Left cardiac atrium (tissue), 4 donors: ENCODE data around the gene COX6B1. TPM values are rescaled to one million over a fixed set of nuclear protein-coding genes. Genes with fewer than 3 reads are reported as not detected.
"Not testable (repeated sequence)": the region's sequence is repeated elsewhere in the genome, so short reads cannot be mapped to it uniquely, and the experiment has no call there.

ENCODE experiments used
- ATAC-seq, 2 donors: fragments of 200-7000 bp; cut with Tn5 transposase; one replicate each; pipeline ENCODE4 v1.9.1; 2020; ENCODE audit warnings: mild to moderate bottlenecking in 2 of 2, moderate library complexity in 2 of 2
- DNase-seq: peaks from one replicate; pipeline ENCODE4 v3.0.0-alpha.2; 2020
- intact Hi-C, 2 donors: fragments of 100-400 bp; cut with DNase I; formaldehyde crosslinking; loops; one replicate each; pipeline versions ENCODE4 v1.14.1 to v1.15.1; 2022 to 2023
- total RNA-seq, 2 donors: library from RNA; stranded (reverse); fragmentation: NEBNext Ultra II Directional; extraction: Animal tissue kit (Norgen Biotek cat#: 25700); gene quantifications; one replicate each; pipeline ENCODE4 v1.2.1, GENCODE V29; 2021
- donor health status: DM: no; HTN: yes; CAD: no.
- donor health status: DM: no; HTN: yes; CAD: no; lungs with severe emphysema.
- donor health status: DM: yes; HTN: yes; CAD: no.
- donor health status: Dilated cardiomyopathy.

COX6B1 gene
- total RNA-seq, 2 donors from 2014 or later, result 934 to 1,059 TPM

- ATAC-seq (no peak), DNase-seq (no peak)
- intact Hi-C loops, result no loop called here
Observed at GRCh38 chr19:35656700-35657099, 8.6 kb downstream of the COX6B1 start.

DNA sequence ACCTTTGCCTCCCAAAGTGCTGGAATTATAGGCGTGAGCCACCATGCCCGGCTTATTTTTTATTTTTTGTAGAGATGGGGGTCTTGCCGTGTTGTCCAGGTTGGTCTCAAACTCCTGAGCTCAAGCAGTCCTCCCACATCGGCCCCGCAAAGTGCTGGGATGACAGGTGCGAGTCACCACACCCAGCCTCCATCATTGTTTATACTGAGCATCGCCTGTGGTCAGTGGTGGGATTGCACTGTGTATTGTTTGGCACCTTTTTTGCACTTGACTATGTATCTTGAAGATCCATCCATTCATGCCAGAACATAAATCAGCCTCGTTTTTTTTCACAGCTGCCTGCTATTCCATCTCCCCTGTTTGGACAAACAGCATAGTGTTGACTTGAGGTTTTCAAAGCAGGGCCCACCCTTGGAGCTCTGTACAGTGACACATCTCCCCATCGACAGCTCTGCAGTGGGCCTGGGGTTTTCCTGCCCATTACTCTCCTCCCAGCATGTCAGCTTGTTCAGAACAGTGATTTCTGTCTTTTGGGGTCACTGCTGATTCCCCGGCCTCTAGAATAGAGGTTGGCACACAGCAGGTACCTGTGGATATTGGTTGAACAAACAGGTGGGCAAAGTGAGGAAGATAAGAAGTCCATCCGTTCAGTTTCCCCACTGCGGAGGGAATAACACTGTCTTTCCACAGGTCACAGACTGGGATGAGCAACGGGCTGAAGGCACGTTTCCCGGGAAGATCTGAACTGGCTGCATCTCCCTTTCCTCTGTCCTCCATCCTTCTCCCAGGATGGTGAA is 10.0 kb downstream of the COX6B1 start:
- DNase-seq, result no peak
- intact Hi-C loops, result no loop called here
- no peak for ATAC-seq

DNA sequence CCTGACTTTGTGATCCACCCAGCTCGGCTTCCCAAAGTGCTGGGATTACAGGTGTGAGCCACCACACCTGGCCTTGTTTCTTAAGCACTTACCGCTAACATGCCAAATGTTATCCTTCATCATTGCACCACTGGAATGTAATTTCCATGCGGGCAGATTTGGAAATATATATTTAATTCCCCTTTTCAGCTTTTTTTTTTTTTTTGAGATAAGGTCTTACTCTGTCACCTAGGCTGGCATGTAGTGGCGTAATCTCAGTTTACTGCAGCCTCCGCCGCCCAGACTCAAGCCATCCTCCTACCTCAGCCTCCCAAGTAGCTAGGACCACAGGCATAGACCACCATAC is 13.8 kb downstream of the COX6B1 start:
- ATAC-seq (no peak), DNase-seq (no peak)
- intact Hi-C loops, result no loop called here

GRCh38 chr19:35663981-35664380 is 15.9 kb downstream of the COX6B1 start:
- ATAC-seq (no peak), DNase-seq (no peak)
- intact Hi-C loops, result no loop called here

DNA sequence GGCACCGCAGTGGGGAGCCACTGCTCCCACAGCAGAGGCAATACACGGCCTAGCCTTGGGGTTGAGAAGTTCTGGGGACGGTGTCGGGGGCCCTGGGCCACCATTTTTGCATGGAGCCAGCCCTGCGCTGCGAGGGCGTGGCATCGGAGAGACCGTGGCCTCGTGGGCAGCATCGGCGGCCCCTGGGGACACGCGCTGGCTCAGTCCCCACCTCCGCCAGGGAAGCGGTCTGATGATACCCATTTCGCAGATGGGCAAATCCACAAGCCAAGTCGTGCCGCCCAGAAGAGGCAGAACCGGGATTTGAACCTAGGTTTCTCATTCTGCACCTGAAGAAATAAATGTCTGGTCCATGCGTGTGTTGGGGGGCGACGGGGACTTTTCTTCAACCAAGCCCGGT is 17.0 kb downstream of the COX6B1 start:
- intact Hi-C loops, result no loop called here
- DNase-seq, result no peak
- ATAC-seq, result no peak

- intact Hi-C loops, result no loop called here
- ATAC-seq, result no peak
- no peak for DNase-seq
Observed at GRCh38 chr19:35665604-35666003, 17.5 kb downstream of the COX6B1 start.

DNA sequence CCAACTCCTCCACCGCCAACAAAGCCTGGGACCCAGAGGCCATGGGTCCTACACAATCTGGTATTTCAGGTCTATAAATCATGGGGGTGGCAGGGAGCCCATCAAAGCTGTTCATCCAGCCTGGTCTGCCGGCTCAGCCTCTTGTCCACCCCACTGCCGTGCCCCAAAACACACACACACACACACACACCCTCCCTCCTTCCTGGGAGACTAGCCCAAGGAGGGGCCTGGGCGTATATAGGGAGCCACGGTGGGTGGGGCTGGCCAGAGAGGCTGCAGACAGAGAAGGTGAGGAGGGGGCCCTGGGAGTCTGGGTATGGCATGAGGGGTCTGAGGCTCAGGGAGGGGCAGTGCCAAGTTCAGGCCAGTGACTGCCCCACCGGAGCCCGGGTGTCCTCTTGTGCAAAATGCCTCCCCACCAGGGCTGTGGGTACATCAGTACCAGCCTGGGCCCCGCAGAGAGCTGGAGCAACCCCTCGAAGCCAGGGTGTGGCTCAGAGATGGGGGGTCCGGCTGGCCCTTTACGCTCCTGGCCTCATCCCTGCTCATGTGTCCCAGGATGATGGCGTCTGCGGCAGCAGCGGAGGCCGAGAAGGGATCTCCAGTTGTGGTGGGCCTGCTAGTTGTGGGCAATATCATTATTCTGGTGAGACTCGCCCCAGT is 18.3 kb downstream of the COX6B1 start, which contains the start of gene UPK1A:
UPK1A (plus strand) TSS at position 267 of the 663 bp plus-strand sequence; CDS start at position 563, 296 bp downstream.
- ATAC-seq, result no peak

DNA sequence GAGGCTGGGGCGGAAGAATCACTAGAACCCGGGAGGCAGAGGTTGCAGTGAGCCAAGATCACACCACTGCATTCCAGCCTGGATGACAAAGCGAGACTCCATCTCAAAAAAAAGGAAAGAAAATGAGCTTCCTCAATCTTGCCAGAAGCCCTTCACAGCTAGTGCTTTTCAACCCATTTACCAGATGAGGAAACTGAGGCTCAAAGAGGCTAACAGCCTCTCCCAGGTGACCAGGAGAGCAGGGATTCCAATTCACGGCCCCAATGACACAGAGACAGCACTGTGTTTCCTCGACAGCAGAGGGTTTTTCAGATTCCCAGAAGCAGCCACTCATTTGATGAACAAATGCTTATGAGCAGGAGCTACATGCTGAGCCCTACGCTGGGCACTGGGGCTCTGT is 21.4 kb downstream of the COX6B1 start:
- no peak for DNase-seq
- intact Hi-C loops, result no loop called here
- no peak for ATAC-seq

More for the DNA sequence above, 18.3 kb downstream of the COX6B1 start, which contains the start of gene UPK1A:
- no peak for DNase-seq
- intact Hi-C loops, result no loop called here

DNA sequence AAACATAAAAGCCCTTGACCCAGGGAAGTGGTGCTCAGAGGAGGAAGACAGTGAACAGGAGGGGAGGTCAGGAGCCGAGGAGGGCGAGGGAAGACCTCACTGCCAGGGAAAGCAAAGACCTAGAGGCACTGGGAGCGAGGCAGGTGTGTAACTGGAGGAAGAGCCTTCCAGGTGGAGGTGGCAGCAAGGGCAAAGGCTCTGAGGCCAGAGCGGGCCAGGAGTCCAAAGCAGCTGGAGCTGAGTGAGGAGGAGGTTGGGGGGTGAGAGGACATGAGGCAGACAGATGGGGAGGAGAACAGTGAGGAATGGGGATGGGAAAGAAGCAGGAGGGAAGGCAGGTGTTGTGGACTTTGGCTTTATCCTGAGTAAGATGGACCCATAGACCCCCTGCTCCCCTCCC is 21.9 kb downstream of the COX6B1 start:
- no peak for DNase-seq
- intact Hi-C loops, result no loop called here
- no peak for ATAC-seq

- intact Hi-C loops, result no loop called here
- no peak for ATAC-seq
- no peak for DNase-seq
Observed at GRCh38 chr19:35670686-35671085, 22.6 kb downstream of the COX6B1 start.

DNA sequence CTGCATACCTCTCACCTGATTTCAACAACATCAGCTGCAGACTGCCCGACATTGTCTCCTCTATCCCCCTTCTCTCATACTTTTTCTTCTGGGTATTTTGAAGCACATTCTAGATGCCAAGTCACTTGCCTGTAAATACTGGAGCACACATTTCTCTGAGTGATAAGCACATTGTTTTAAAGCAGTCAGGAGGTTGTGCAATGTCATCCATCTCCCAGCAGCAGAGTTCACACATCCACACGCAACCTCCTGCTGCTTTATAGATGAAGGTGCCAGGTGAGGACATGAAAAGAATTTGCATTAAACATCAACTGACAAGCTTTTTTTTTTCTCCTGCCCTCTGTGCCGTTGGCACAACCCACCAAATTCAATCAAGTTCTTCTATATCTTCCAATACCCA is 23.7 kb downstream of the COX6B1 start:
- intact Hi-C loops, result no loop called here
- no peak for DNase-seq
- no peak for ATAC-seq

GRCh38 chr19:35673121-35673804 is 25.1 kb downstream of the COX6B1 start:
- intact Hi-C loops, result no loop called here
- ATAC-seq (peak; percentile 71 to 93), DNase-seq (peak; percentile 65)

DNA sequence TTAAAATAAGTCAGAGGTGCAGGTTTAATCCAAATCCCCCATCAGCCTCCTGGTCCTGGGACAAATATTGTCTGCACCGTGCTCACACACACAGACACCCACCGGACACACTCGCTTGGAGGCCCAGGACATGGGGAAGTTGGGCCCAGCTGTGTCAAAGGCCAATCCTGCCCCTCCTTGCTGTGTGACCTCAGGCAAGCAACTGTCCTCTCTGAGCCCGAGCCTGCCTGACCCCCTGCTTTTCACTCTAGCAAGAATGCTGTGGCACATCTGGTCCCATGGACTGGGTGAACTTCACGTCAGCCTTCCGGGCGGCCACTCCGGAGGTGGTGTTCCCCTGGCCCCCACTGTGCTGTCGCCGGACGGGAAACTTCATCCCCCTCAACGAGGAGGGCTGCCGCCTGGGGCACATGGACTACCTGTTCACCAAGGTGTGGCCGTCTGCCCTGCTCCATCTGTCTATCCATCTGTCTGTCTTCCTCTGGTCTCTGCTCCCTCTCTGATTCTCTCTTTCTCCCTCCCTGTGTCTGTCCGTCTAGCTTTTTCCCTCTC is 27.5 kb downstream of the COX6B1 start:
- intact Hi-C loops, result no loop called here
- ATAC-seq (no peak), DNase-seq (no peak)

DNA sequence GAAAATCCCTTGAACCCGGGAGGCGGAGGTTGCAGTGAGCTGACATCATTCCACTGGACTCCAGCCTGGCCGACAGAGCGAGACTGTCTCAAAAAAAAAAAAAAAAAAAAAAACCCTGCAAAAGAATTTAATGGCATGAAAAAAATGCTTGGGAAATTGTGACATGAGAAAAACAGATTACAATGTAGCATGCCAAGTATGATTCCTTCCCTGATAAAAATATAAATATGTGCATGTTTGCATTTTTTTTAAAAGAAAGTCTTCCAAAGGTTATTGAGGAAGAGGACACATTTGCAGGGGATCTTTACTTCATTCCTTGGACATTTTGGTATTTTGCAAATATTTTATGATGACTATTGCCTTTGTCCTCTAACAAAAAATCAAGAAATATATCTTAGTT is 41.7 kb downstream of the COX6B1 start:
- DNase-seq (no peak), ATAC-seq (no peak)
- intact Hi-C loops, result loop anchor here in 1 of 2 donors (5.0 kb wide), 1 partner anchor 127 kb away; no protein-coding TSS in a partner anchor

DNA sequence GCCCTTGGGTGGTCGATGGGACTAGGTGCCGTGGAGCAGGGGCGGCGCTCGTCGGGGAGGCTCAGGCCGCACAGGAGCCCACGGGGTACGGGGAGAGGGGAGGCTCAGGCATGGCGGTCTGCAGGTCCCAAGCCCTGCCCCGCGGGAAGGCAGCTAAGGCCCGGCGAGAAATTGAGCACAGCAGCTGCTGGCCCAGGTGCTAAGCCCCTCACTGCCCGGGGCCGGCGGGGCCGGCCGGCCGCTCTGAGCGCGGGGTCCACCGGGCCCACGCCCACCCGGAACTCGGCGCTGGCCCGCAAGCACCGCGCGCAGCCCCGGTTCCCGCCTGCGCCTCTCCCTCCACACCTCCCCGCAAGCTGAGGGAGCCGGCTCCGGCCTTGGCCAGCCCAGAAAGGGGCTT is 43.0 kb downstream of the COX6B1 start:
- intact Hi-C loops, result loop anchor here in 1 of 2 donors (5.0 kb wide), 1 partner anchor 126 kb away; no protein-coding TSS in a partner anchor
- DNase-seq, ATAC-seq: not testable (repeated sequence)

DNA sequence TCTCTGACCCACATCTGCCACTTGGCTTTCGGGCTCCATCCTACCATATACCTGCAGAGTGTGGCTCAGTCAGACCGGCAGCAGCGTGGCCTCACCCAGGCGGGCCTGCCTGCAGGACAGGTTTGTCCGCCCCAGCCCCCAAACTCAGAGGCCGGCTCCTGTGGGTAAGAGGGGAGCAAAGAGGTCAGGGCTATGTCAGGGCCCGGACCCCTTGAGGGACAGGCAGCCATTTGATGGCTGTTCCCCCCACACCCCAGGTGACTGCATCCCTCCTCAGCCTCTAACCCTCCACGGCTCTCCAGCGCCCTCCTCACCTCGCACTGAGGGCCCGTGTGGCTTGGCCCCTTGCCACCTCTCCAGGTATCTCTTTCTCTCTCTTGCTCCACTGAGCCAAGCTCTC is 43.9 kb downstream of the COX6B1 start:
- no peak for ATAC-seq
- DNase-seq, result no peak
- intact Hi-C loops, result loop anchor here in 1 of 2 donors (2.0 to 5.0 kb wide), 2 partner anchors 25 to 125 kb away; no protein-coding TSS in a partner anchor

DNA sequence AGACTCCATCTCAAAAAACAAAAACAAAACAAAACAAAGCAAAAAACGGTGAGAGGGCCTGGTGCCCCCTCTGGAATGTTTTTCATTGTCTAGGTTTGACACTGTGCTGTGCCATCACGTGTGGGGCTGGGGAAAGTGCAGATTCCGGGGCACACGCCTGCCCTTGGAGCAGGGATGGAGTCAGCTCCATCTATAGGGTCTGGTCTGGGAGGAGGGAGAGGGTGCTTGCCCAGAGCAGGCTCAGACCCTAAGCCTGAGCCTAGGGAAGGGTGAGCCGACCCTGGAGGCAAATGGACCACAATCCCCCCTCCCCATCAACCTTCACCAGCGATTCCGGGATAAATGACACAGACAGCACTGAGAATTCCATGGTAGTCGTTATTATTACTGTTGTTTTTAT is 45.3 kb downstream of the COX6B1 start:
- peak in 1 of 2 donors; percentile 17 for ATAC-seq
- no peak for DNase-seq
- intact Hi-C loops, result loop anchor here in 1 of 2 donors (2.0 to 5.0 kb wide), 2 partner anchors 23 to 124 kb away; no protein-coding TSS in a partner anchor

DNA sequence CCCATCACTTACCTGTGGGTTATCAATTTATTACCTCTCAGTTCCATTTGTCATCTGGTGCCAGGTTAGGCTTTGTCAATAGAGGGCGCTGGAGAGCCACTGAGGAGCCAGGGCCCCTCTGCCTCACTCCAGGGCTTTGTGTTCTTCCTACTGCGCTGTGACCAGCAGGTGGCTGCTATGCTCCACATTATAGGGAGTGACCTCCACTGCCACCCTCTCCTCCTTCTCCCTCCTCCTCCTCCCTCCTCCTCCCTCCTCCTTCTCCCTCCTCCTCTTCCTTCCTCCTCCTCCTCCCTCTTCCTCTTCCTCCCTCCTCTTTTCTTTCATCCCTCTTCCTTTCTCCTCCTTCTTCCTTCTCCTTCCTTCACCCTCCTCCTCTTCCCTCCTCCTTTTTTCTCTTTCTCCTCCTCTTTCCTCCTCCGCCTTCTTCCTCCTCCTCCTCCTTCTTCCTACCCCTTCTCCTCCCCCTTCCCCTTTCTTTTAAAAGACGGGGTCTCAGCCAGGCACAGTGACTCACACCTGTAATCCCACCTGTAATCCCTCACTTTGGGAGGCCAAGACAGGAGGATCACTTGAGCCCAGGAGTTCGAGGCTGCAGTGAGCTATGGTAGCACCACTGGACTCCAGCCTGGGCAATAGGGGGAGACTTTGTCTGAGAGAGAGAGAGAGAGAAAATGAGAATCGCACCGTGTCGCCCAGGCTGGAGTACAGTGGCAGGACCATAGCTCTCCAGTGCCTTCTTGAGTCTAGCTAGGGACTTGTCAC is 45.9 kb downstream of the COX6B1 start:
- ATAC-seq, result peak; percentile 98 to 100
- intact Hi-C loops, result loop anchor here in 1 of 2 donors (2.0 to 5.0 kb wide), 3 partner anchors 23 to 239 kb away; no protein-coding TSS in a partner anchor
- peak; percentile 88 for DNase-seq
